Cardiac fibroblast (primary cell): Measurements from ENCODE around the gene VASP.
A peak's percentile ranks its signal among the peaks of the same experiment; 100 is the strongest.

Experiments
- DNase-seq, 2 donors: peaks; one replicate each; pipeline versions ENCODE4 v3.0.0 to v3.0.0-alpha.2; 2010; ENCODE audit warnings: low read depth in 2 of 2
- H3K4me3 ChIP-seq, 2 donors: replicated peaks in 1 of 2; 1 replicate in 1 of 2; 2 replicates in 1 of 2; pipeline ENCODE4 v1.5.1; 2011; ENCODE audit warnings: low read depth in 2 of 2, low read length in 2 of 2, mild to moderate bottlenecking in 2 of 2, moderate library complexity in 1 of 2
- TF ChIP-seq, protein P1 (sequence below): IDR thresholded peaks from one replicate; pipeline ENCODE4 v1.5.1; 2011; ENCODE audit warnings: low read depth, mild to moderate bottlenecking, low read length, inconsistent platforms

The VASP gene

DNA sequence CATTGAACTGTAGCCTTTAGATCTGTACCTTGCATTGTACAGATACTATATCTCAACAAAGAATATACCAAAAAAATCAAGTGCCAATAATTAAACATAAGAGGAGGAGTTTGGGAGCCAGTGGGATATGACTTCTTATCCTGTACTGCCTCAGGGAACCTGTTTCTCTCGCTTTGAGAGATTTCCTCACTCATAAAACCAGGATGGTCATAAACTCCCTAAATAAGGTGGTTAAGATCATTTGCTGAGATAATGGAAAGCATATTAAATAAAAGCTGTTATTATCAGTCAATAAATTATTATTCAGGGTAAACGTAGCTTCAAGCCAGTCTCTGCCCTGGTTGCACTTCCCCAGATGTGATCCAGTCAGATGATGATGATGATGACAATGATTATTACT, 60.3 kb downstream of the VASP start:
- no peak overlapping the region for H3K4me3 ChIP-seq
- TF ChIP-seq, protein P1, sequence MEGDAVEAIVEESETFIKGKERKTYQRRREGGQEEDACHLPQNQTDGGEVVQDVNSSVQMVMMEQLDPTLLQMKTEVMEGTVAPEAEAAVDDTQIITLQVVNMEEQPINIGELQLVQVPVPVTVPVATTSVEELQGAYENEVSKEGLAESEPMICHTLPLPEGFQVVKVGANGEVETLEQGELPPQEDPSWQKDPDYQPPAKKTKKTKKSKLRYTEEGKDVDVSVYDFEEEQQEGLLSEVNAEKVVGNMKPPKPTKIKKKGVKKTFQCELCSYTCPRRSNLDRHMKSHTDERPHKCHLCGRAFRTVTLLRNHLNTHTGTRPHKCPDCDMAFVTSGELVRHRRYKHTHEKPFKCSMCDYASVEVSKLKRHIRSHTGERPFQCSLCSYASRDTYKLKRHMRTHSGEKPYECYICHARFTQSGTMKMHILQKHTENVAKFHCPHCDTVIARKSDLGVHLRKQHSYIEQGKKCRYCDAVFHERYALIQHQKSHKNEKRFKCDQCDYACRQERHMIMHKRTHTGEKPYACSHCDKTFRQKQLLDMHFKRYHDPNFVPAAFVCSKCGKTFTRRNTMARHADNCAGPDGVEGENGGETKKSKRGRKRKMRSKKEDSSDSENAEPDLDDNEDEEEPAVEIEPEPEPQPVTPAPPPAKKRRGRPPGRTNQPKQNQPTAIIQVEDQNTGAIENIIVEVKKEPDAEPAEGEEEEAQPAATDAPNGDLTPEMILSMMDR, result no peak
- DNase-seq, result no peak

DNA sequence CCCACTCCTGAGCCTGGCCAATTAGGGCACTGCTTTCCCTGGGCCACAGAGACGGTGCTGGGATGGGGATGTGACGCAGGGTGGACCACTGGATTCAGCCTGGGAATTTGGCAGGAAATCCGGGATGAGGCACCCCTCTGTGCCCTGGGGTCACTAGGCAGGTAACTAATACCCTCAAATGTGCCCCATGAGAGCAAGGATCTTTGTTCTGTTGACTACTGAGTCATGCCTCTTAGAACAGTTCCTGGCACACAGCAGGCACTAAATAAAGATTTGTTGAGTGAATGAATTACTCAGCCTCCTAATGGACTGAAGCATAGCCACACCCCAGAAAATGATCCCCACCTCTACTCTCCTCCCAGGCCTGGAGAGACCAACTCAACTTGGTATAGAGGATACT, 61.5 kb downstream of the VASP start:
- peak; percentile 68 to 84 for DNase-seq
- H3K4me3 ChIP-seq, result no peak overlapping the region

DNA sequence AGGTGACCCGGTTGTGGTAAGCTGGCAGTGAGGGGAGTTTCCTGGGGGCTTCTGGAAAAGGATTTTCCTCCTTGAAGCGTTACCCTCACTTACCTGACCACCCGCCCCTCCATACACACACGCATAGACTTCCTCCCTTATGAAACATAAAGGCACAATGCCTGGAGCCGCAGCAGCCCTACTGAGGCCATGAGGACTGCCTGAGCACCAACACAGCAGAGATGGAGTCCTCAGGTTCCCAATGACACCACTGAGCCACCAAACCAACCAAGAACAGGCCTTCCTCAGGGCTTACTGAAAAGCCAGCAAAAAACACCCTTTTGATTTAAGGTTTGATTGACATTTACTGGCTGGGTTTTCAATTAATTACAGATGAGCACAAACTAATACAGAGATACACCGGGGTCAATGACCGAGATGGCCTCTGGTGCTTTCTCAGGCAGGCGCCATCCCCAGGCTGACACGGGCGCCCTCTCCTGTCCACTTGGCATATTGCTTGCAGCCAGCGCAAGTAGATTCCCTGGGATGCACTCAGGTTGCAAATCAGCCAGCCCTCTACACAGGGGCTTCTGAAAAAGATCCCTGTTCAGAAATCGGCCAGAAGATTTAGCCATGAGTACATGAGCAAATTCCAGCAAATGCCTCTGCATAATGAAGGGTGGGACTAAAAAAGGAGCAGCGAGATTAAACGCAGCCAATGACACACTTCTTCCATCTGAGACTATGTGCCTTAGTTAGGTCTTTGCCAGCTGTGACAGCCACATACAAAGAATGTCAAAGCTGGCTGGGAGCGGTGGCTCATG, 62.5 kb downstream of the VASP start:
- H3K4me3 ChIP-seq, result no peak overlapping the region
- TF ChIP-seq, protein P1, result peak; percentile 92
- peak; percentile 53 to 58 for DNase-seq

More for the DNA sequence above, 61.5 kb downstream of the VASP start:
- TF ChIP-seq, protein P1, result no peak

DNA sequence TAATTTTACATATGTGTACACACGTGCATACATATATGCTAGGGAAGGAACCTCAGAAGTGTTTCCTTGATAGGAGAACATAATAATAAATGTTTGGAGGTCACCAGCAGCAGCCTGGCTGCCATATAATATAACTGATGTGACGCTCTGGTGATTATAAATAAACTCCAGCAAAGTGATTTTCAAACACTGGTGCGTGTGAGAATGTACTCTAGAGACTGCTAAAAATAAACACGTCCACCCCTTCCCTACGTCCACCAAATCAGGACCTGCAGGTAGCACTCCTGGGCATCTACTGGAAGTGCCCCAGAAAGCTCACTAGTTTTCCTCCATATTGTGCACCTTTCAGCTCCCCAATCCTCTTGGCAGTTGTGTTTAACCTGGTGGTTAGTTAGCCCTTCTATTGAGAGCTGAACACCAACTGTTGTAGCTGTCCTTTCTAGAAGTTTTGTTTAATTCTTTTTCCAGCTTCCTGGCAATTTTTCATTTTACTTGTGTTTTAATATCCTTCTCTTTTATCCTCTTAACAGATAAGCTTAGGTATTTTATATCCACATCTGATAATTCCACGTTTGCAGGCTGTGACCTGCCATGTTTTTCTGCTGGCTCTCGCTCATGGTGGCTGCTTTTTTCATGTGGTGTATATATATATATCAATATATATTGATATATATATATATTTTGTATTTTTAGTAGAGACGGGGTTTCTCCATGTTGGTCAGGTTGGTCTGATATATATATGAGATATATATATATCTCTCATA, 64.4 kb downstream of the VASP start:
- DNase-seq, result no peak
- TF ChIP-seq, protein P1, result no peak

DNA sequence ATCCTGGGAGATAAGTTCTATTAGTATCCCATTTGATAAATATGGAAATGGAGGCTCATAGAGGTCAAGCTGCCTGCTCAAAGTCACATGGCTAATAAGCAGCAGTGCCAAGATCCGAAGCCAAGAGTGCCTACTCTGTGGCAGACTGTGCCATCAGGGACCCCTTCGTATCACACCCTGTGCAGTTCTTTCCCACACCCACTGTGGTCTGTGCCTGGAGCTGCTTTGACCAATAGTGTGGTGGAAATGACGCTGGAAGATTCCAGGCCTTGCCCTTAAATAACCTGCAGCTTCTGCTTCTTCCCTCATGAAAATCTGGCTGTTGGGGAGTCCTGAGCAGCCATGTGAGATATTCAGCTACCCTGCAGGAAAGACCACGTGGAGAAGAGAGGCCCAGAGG, 67.2 kb downstream of the VASP start:
- TF ChIP-seq, protein P1, result no peak
- DNase-seq, result no peak
- H3K4me3 ChIP-seq, result no peak overlapping the region

More for the DNA sequence above, 64.4 kb downstream of the VASP start:
- no peak overlapping the region for H3K4me3 ChIP-seq

DNA sequence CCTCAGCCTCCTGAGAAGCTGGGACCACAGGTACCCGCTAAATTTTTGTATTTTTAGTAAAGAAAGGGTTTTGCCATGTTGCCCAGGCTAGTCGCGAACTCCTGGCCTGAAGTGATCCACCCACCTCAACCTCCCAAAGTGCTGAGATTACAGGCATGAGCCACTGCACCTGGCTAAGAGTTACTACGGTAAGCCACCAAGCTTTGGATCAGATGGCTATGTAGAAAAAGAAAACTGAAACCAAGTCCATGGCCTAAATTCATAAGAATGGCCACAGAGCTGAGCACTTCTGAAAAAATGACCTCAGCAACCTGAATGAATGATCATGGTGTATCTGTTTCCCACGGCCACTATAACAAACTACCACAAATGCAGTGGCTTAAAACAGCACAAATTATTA, 67.9 kb downstream of the VASP start:
- no peak overlapping the region for H3K4me3 ChIP-seq
- DNase-seq, result no peak
- TF ChIP-seq, protein P1, result no peak
